GM12878 (cell line): ENCODE measurements around the gene MEMO1. TPM values are rescaled to one million over a fixed set of nuclear protein-coding genes. Genes with fewer than 3 reads are reported as not detected.

Experiments used
- ATAC-seq: fragments of 200-7000 bp; cut with Tn5 transposase; 3 replicates; pipeline ENCODE4 v1.9.1; 2020; ENCODE audit warnings: mild to moderate bottlenecking, moderate library complexity
- BruUV-seq: library from RNA; stranded (reverse); fragments of 400-500 nt; replicated peaks from 2 replicates; lab custom pipeline; 2021; lab: Mats Ljungman, UMichigan
- CTCF ChIA-PET: fragments of 300-600 bp; sonication (Branson Sonifier 250); formaldehyde crosslinking; extraction: SDS; loops from one replicate; lab custom pipeline; 2021; ENCODE audit warnings: inconsistent platforms; lab: Yijun Ruan, JAX
- POLR2A ChIA-PET: fragments of 350-600 bp; formaldehyde crosslinking; extraction: SDS; loops from one replicate; lab custom pipeline; 2021; ENCODE audit warnings: inconsistent platforms; lab: Charles Lee
- RAD21 ChIA-PET: fragments of 300-600 bp; sonication (Branson Sonifier 250); formaldehyde crosslinking; loops from one replicate; lab custom pipeline; 2023; ENCODE audit warnings: antibody characterized with exemption; ENCODE audit not compliant: unreplicated experiment; lab: Charles Lee
- SMC1A ChIA-PET: fragments of 300-600 bp; sonication (Branson Sonifier 250); formaldehyde crosslinking; loops from one replicate; lab custom pipeline; 2023; ENCODE audit not compliant: unreplicated experiment, uncharacterized antibody; lab: Charles Lee
- DNase-seq: peaks from one replicate; pipeline ENCODE4 v3.0.0-alpha.2; 2011; ENCODE audit warnings: low read depth, low spot score
- FAIRE-seq: peaks from 3 replicates; lab custom pipeline; 2011; peaks lifted over from hg19 to GRCh38; lab: Jason Lieb, UNC
- H2AFZ ChIP-seq: 2 replicates; pipeline ENCODE4 v1.6.0; 2011; ENCODE audit warnings: low read depth, low read length, control low read depth; ENCODE audit not compliant: control insufficient read depth
- H3K27ac ChIP-seq: 2 replicates; pipeline ENCODE4 v1.5.1; 2011; ENCODE audit warnings: control low read depth; ENCODE audit not compliant: control insufficient read depth, insufficient read depth
- H3K27me3 ChIP-seq, 2 experiments: replicated peaks in 1 of 2; 2 replicates each; pipeline versions ENCODE4 v1.6.0 to v1.6.1; 2011; ENCODE audit warnings: low read length in 1 of 2; ENCODE audit not compliant: control insufficient read depth in 2 of 2, insufficient read depth in 2 of 2
- H3K36me3 ChIP-seq, 2 experiments: 2 replicates each; pipeline ENCODE4 v1.5.1; 2011; ENCODE audit warnings: low read length in 1 of 2; ENCODE audit not compliant: control insufficient read depth in 2 of 2, insufficient read depth in 2 of 2
- H3K4me1 ChIP-seq: 2 replicates; pipeline ENCODE4 v1.6.1; 2011; ENCODE audit warnings: mild to moderate bottlenecking, low read length, moderate library complexity, mixed read lengths; ENCODE audit not compliant: control insufficient read depth, insufficient read depth
- H3K4me2 ChIP-seq: 2 replicates; pipeline ENCODE4 v1.6.0; 2011; ENCODE audit warnings: control low read depth; ENCODE audit not compliant: control insufficient read depth, insufficient read depth
- H3K4me3 ChIP-seq: fragments of 200-600 bp; sonication (generic); 2 replicates; pipeline ENCODE4 v1.5.1; 2016
- H3K79me2 ChIP-seq: 2 replicates; pipeline ENCODE4 v1.6.0; 2011; ENCODE audit warnings: low read length; ENCODE audit not compliant: control insufficient read depth, insufficient read depth
- H3K9ac ChIP-seq: 2 replicates; pipeline ENCODE4 v1.8.0; 2011; ENCODE audit warnings: low read length, control low read depth, mixed read lengths; ENCODE audit not compliant: control insufficient read depth, insufficient read depth
- H3K9me3 ChIP-seq: replicated peaks from 3 replicates; pipeline ENCODE4 v1.5.1; 2011; ENCODE audit warnings: mild to moderate bottlenecking, low read length; ENCODE audit not compliant: control insufficient read depth, insufficient read depth
- H4K20me1 ChIP-seq: 2 replicates; pipeline ENCODE4 v1.6.0; 2011; ENCODE audit not compliant: control insufficient read depth, insufficient read depth
- MXI1 ChIP-seq: fragments of 150-350 bp; IDR thresholded peaks from 2 replicates; pipeline ENCODE4 v1.6.1; 2011; ENCODE audit warnings: low read depth, mild to moderate bottlenecking, inconsistent platforms, low read length, improper control_type of control experiment
- WGBS: methylation state at CpG from one replicate; pipeline ENCODE4 v1.1.6; 2016; ENCODE audit warnings: low lambda C conversion rate; ENCODE audit not compliant: insufficient replicate concordance, insufficient coverage; ENCODE audit errors: missing lambda C conversion rate; 5-methylcytosine and 5-hydroxymethylcytosine counted together
- in situ Hi-C: fragments of 300-500 bp; cut with MboI; formaldehyde crosslinking; loops from 9 replicates; pipeline ENCODE4 v1.14.3; 2018; ENCODE audit warnings: mixed read lengths
- intact Hi-C: fragments of 100-400 bp; cut with micrococcal nuclease; formaldehyde crosslinking; loops from one replicate; pipeline ENCODE4 v1.14.2; 2022; ENCODE audit not compliant: unreplicated experiment
- polyA plus RNA-seq, 11 experiments: library from polyadenylated mRNA; depleted of rRNA in 4 of 11; unstranded in 6 of 11; stranded (reverse) in 5 of 11; fragments of >200 nt; fragmentation: Nextera tagmentation in 4 of 11; fragmentation: Illumina TruSeq in 1 of 11; extraction: Ambion mirVana in 4 of 11; extraction: Trizol in 1 of 11; gene quantifications; 1 replicate in 1 of 11; 2 replicates in 10 of 11; pipeline versions ENCODE4 v1.2.1 to v1.2.3, GENCODE V29; 2011 to 2016; ENCODE audit warnings: inconsistent platforms in 2 of 11, missing spikeins in 2 of 11, low read depth in 1 of 11
- total RNA-seq, 4 experiments: library from RNA; depleted of rRNA in 3 of 4; stranded (reverse); fragments of >200 nt in 3 of 4; fragmentation: Illumina TruSeq in 1 of 4; extraction: Trizol in 1 of 4; gene quantifications; 2 replicates each; pipeline versions ENCODE4 v1.2.1 to v1.2.3, GENCODE V29; 2013 to 2021
- TF ChIP-seq, protein P1 (sequence below): IDR thresholded peaks from 2 replicates; pipeline ENCODE4 v1.6.1; 2012; ENCODE audit warnings: low read length, inconsistent platforms

The MEMO1 gene
- total and polyA plus RNA-seq, 10 of the 15 experiments (the other 5 are each of a cell fraction or from before 2014, with no cell fraction given) = 39.8 to 99.1 (median 72.2) TPM

DNA sequence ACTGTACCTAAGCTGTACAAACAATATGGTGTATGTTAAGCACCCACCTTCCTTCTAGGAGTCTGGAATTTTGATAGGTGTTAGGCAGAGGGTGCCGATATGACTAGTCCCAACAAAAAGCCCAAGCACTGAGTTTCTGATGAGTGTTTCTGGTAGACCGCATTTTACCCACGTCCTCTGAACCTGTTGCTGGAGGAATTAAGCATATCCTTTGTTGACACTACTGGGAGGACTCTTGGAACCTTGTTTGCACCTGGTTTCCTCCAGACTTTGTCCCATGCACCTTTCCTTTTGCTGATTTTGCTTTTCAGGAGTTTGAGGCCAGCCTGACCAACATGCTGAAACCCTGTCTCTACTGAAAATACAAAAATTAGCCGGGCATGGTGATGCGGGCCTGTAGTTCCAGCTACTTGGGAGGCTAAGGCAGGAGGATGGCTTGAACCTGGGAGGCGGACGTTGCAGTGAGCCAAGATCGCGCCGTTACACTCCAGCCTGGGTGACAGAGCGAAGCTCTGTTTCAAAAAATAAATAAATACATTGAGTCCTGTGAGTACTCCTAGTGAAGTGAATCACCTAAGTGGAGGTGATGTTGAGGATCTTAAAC, 41.1 kb upstream of the MEMO1 start:
- no peak for ATAC-seq
- POLR2A ChIA-PET = interaction anchor here (0.6 to 1.5 kb wide), 2 partner anchors 11 to 1827 kb away, joined by 4 read pairs; partner anchors contain the start of gene SPAST

DNA sequence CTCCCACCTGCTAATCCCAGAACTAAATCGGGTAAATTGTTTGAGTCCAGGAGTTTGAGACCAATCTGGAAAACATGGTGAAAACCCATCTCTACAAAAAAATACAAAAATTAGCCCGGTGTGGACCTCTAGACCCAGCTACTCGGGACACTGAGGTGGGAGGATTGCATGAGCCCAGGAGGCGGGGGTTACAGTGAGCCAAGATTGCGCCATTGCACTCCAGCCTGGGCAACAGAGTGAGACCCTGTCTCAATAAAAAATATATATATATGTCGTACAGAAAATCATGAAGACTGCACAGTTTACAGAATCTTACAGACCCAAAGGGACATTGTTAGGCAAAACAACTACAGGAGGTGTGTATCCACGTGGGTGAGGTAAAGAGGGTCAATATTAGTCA, 32.8 kb upstream of the MEMO1 start:
- no TSS peak for BruUV-seq
- no peaks in the 10 kb centered on the region for H3K27me3 ChIP-seq
- ChIA-PET RAD21 (no interaction called here), SMC1A (no interaction called here), CTCF (no interaction called here), POLR2A (interaction anchor here (1.0 kb wide), 1 partner anchor 21 kb away, joined by 3 read pairs; no protein-coding TSS in a partner anchor)
- in situ Hi-C loops = no loop called here
- no peaks in the 10 kb centered on the region for H4K20me1 ChIP-seq
- no peaks in the 10 kb centered on the region for H3K9me3 ChIP-seq
- intact Hi-C loops = no loop called here
- H3K4me3 ChIP-seq = no peak overlapping the region
- peaks cover 5% of the 10 kb centered on the region for H3K79me2 ChIP-seq
- FAIRE-seq (no peak), DNase-seq (no peak)
- H3K4me2 ChIP-seq = no peak overlapping the region
- no peaks in the 10 kb centered on the region for H3K4me1 ChIP-seq
- no peak overlapping the region for H3K27ac ChIP-seq
- TF ChIP-seq, protein P1, sequence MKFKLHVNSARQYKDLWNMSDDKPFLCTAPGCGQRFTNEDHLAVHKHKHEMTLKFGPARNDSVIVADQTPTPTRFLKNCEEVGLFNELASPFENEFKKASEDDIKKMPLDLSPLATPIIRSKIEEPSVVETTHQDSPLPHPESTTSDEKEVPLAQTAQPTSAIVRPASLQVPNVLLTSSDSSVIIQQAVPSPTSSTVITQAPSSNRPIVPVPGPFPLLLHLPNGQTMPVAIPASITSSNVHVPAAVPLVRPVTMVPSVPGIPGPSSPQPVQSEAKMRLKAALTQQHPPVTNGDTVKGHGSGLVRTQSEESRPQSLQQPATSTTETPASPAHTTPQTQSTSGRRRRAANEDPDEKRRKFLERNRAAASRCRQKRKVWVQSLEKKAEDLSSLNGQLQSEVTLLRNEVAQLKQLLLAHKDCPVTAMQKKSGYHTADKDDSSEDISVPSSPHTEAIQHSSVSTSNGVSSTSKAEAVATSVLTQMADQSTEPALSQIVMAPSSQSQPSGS = no peak
- TF ChIP-seq, all 136 proteins: peak for 0
- 52% methylated on average over 7 of the region's 7 CpGs for WGBS
- ATAC-seq = no peak
- Histone ChIP-seq H3K9ac (no peak overlapping the region), H2AFZ (no peak overlapping the region), H3K36me3 (no peaks in the 10 kb centered on the region)

More for the DNA sequence above, 41.1 kb upstream of the MEMO1 start:
- no peaks in the 10 kb centered on the region for H3K27me3 ChIP-seq
- no peaks in the 10 kb centered on the region for H3K36me3 ChIP-seq
- intact Hi-C loops (no loop called here), in situ Hi-C loops (no loop called here)
- no peak overlapping the region for H2AFZ ChIP-seq
- H3K9me3 ChIP-seq = no peaks in the 10 kb centered on the region
- H3K27ac ChIP-seq = no peak overlapping the region
- DNase-seq = no peak
- no peak overlapping the region for H3K9ac ChIP-seq
- H3K79me2 ChIP-seq = no peaks in the 10 kb centered on the region
- H3K4me3 ChIP-seq = no peak overlapping the region
- RAD21 ChIA-PET = no interaction called here
- no peak overlapping the region for H3K4me2 ChIP-seq
- SMC1A ChIA-PET = interaction anchor here (1.4 kb wide), 1 partner anchor 12 kb away, joined by 4 read pairs; the partner anchor contains the start of gene DPY30
- FAIRE-seq = no peak
- no peaks in the 10 kb centered on the region for H4K20me1 ChIP-seq
- no TSS peak for BruUV-seq
- TF ChIP-seq MXI1 = no peak
- TF ChIP-seq, all 136 proteins: peak for 0
- WGBS = 91% methylated on average over 11 of the region's 11 CpGs
- no peaks in the 10 kb centered on the region for H3K4me1 ChIP-seq
- CTCF ChIA-PET = no interaction called here
